OCI-M2 (cell line): ENCODE data around the gene ZNF408.

Experiments used
- DNase-seq: peaks from one replicate; lab custom pipeline; 2025; ENCODE audit not compliant: unreplicated experiment; lab: John Stamatoyannopoulos, UW

The ZNF408 gene

GRCh38 chr11:46675949-46676348, 24.9 kb upstream of the ZNF408 start:
- no peak for DNase-seq

- no peak for DNase-seq
Measured at GRCh38 chr11:46676436-46677158, 24.2 kb upstream of the ZNF408 start.

- DNase-seq: no peak
Measured at GRCh38 chr11:46677169-46677568, 23.7 kb upstream of the ZNF408 start.

GRCh38 chr11:46677991-46678740, 22.7 kb upstream of the ZNF408 start:
- no peak for DNase-seq

- DNase-seq: no peak
Measured at GRCh38 chr11:46678741-46679130, 22.1 kb upstream of the ZNF408 start.

GRCh38 chr11:46679241-46680163, 21.3 kb upstream of the ZNF408 start:
- DNase-seq: no peak

GRCh38 chr11:46680164-46680760, 20.6 kb upstream of the ZNF408 start:
- no peak for DNase-seq

- no peak for DNase-seq
Measured at GRCh38 chr11:46680815-46681214, 20.0 kb upstream of the ZNF408 start.

GRCh38 chr11:46681814-46682213, 19.0 kb upstream of the ZNF408 start:
- no peak for DNase-seq

- DNase-seq: no peak
Measured at GRCh38 chr11:46682773-46683752, 17.8 kb upstream of the ZNF408 start.

GRCh38 chr11:46684367-46684766, 16.5 kb upstream of the ZNF408 start:
- no peak for DNase-seq

GRCh38 chr11:46686886-46687795, 13.7 kb upstream of the ZNF408 start:
- no peak for DNase-seq

- no peak for DNase-seq
Measured at GRCh38 chr11:46690702-46691101, 10.1 kb upstream of the ZNF408 start.

- DNase-seq: no peak
Measured at GRCh38 chr11:46692450-46692849, 8.4 kb upstream of the ZNF408 start.

GRCh38 chr11:46693597-46694012, 7.2 kb upstream of the ZNF408 start:
- DNase-seq: no peak

- no peak for DNase-seq
Measured at GRCh38 chr11:46694072-46694471, 6.8 kb upstream of the ZNF408 start.

- no peak for DNase-seq
Measured at GRCh38 chr11:46694607-46695006, 6.2 kb upstream of the ZNF408 start.

- DNase-seq: no peak
Measured at GRCh38 chr11:46695345-46696211, 5.3 kb upstream of the ZNF408 start.
